ENCODE measurements around the gene TMEM150A. TPM values are rescaled to one million over a fixed set of nuclear protein-coding genes. Genes with fewer than 3 reads are reported as not detected.

TMEM150A gene
- total RNA-seq, 1 donor from 2014 or later, result 9.2 TPM

DNA sequence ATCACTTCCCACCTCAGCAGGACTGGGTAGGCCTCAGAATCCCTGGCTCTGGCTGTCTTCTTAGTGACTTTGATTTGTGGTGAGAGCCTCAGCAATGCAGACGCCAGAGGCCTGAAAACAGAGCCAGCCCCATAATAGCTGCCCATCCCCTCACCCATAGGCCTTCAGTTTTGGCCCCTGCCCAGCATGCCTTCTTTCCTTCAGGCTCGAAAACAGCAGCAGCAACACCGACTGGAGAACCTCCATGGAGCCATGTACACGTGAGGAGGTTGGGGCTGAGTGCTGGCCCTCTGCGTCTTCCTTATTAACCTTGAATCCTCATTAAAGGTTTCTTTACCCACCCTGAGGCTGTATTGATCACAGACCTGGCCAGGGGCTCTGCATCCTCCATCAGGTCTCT is 5.3 kb downstream of the TMEM150A start:
- H3K27me3 ChIP-seq (ENCODE audit: control insufficient read depth, insufficient read depth, low read length), result no peaks in the 10 kb centered on the region
- peaks cover 12% of the 10 kb centered on the region for H3K36me3 ChIP-seq (ENCODE audit: control insufficient read depth, insufficient read depth, low read length)
- FAIRE-seq (no peak), DNase-seq (ENCODE audit: low read depth) (no peak)
- TF ChIP-seq, protein P1, sequence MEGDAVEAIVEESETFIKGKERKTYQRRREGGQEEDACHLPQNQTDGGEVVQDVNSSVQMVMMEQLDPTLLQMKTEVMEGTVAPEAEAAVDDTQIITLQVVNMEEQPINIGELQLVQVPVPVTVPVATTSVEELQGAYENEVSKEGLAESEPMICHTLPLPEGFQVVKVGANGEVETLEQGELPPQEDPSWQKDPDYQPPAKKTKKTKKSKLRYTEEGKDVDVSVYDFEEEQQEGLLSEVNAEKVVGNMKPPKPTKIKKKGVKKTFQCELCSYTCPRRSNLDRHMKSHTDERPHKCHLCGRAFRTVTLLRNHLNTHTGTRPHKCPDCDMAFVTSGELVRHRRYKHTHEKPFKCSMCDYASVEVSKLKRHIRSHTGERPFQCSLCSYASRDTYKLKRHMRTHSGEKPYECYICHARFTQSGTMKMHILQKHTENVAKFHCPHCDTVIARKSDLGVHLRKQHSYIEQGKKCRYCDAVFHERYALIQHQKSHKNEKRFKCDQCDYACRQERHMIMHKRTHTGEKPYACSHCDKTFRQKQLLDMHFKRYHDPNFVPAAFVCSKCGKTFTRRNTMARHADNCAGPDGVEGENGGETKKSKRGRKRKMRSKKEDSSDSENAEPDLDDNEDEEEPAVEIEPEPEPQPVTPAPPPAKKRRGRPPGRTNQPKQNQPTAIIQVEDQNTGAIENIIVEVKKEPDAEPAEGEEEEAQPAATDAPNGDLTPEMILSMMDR (IDR thresholded peaks at IDR 0.05; ENCODE audit: insufficient read depth, low read length, severe bottlenecking), result no peak
- no peak overlapping the region for H3K4me3 ChIP-seq (ENCODE audit: low read depth, low read length)

DNA sequence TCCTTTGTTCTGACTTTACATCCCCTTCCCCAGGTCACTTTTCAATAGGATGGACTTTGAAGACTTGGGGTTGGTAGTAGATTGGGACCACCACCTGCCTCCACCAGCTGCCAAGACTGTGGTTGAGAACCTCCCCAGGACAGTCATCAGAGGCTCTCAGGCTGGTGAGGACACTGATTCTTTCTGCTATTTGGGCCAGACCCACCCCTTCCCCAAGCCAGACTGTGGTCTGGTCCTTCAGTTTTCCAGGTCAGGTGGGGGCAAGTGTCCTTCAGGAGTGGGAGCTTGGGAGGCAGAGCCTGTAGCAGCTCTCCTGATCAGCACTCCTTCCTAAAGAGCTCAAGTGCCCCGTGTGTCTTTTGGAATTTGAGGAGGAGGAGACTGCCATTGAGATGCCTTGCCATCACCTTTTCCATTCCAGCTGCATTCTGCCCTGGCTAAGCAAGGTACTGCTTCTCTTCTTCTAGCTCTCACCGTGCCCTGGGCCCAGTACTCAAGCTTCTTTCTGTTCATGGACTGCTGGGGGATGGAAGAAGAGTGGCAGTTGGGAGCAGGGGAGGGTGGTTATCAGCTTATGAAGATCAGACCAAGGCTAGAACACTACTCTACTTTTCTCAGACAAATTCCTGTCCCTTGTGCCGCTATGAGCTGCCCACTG is 5.9 kb downstream of the TMEM150A start:
- TF ChIP-seq, protein P1 (IDR thresholded peaks at IDR 0.05; ENCODE audit: insufficient read depth, low read length, severe bottlenecking), result no peak
- peak overlapping the region; percentile 84 for H3K4me3 ChIP-seq (ENCODE audit: low read depth, low read length)
- peaks cover 12% of the 10 kb centered on the region for H3K36me3 ChIP-seq (ENCODE audit: control insufficient read depth, insufficient read depth, low read length)
- no peak for DNase-seq (ENCODE audit: low read depth)
- no peak for FAIRE-seq
- no peaks in the 10 kb centered on the region for H3K27me3 ChIP-seq (ENCODE audit: control insufficient read depth, insufficient read depth, low read length)

DNA sequence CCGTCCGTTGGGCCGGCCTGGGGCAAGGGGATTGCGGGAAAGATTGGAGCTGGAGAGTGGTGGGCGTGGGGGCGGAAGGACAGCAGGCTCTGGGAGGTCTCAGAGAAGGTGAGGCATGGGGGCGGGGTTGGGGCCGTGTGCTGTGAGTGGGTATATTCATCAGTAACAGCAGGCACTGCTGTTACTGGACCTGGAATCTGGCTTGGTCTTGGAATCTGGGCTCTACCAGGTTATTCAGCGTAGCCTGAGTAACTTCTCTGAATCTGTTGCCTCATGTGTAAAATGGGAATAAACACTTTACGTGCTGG is 6.5 kb downstream of the TMEM150A start:
- H3K27me3 ChIP-seq (ENCODE audit: control insufficient read depth, insufficient read depth, low read length), result no peaks in the 10 kb centered on the region
- H3K4me3 ChIP-seq (ENCODE audit: low read depth, low read length), result peak overlapping the region; percentile 84
- TF ChIP-seq, protein P1 (IDR thresholded peaks at IDR 0.05; ENCODE audit: insufficient read depth, low read length, severe bottlenecking), result no peak
- H3K36me3 ChIP-seq (ENCODE audit: control insufficient read depth, insufficient read depth, low read length), result peaks cover 12% of the 10 kb centered on the region
- DNase-seq (ENCODE audit: low read depth) (no peak), FAIRE-seq (no peak)

DNA sequence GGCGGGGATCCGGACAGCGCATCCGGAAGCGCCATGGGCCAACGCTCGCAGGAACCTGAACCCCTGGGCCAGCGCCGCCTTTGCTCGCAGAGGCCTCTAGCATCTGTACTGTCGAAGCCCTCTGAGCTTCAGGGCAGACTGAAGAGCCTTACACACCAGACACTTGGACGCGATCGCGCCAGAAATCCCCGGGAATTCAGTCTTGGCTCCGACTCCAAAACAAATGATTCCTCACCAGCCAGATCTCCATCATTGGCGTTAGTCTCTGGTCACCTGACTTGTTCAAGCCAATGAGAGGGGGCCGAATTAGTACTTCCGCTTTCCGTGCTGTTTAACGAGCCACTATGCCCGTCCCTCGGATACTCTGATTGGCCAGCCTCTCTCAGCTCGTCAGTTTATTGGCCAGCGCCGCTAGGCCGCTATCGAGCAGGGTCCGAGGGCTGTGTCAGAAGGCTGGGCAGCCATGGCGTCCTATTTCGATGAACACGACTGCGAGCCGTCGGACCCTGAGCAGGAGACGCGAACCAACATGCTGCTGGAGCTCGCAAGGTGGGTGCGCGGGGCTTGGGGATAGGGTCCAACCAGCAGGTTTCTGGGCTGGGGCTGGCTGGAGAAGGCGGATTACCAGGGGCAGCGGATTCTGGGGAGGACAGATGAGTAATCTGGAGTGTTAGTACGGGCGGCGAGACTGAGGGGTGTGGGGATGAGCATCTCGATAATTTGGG is 7.0 kb downstream of the TMEM150A start, which contains the start of gene RNF181:
Gene RNF181 (plus strand): TSS at position 445 of the 725 bp plus-strand sequence. CDS start 19 bp downstream, at position 464.
- Histone ChIP-seq H3K27me3 (ENCODE audit: control insufficient read depth, insufficient read depth, low read length) (no peaks in the 10 kb centered on the region), H3K36me3 (ENCODE audit: control insufficient read depth, insufficient read depth, low read length) (peaks cover 11% of the 10 kb centered on the region), H3K4me3 (ENCODE audit: low read depth, low read length) (peak within 1 kb of the TSS; percentile 84)
- FAIRE-seq (peak; percentile 95), DNase-seq (ENCODE audit: low read depth) (peak; percentile 98)
- TF ChIP-seq, protein P1 (IDR thresholded peaks at IDR 0.05; ENCODE audit: insufficient read depth, low read length, severe bottlenecking), result no peak

DNA sequence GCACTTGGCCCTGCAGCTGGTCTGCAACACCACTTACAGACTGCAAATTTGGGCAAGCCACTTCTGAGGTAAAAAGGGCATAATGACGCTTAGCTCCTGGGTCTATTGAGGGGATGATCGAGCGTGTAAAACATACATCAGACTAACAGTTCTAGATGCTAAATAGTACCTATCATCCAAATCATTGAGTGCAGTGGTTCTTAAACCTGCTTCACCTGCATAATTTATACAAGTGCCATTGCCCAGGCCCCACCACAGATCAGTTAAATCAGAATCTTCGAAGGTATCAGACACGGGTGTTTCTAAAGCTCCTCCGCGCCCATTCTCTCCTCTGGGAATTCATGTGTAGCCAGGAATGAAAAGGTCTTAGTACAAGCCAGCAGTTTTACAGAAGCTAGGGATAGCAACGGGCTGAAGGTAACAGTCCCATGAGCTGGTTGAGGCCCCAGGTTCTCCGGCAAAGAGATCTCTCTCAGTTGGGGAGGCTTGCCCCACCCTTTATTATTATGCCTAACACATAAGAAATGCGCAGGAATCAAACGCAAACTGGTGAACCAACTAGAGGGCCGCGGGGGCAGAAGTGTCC is 7.7 kb downstream of the TMEM150A start:
- H3K36me3 ChIP-seq (ENCODE audit: control insufficient read depth, insufficient read depth, low read length), result peaks cover 11% of the 10 kb centered on the region
- no peak for DNase-seq (ENCODE audit: low read depth)
- TF ChIP-seq, protein P1 (IDR thresholded peaks at IDR 0.05; ENCODE audit: insufficient read depth, low read length, severe bottlenecking), result no peak
- FAIRE-seq, result no peak
- no peaks in the 10 kb centered on the region for H3K27me3 ChIP-seq (ENCODE audit: control insufficient read depth, insufficient read depth, low read length)
- H3K4me3 ChIP-seq (ENCODE audit: low read depth, low read length), result peak overlapping the region; percentile 84

All from bronchial epithelial cell (primary cell).